Stimulated activated naive CD4-positive, alpha-beta T cell treated with Interleukin-2 at 50 U/mL for 16 hours (primary cell): Measurements from ENCODE around the gene TSPAN9.

Source experiments
- DNase-seq: peaks from one replicate; lab custom pipeline; 2025; lab: John Stamatoyannopoulos, UW

TSPAN9 gene

GRCh38 chr12:3101309-3102024, 24.3 kb downstream of the TSPAN9 start:
- no peak for DNase-seq

GRCh38 chr12:3102771-3103410, 25.7 kb downstream of the TSPAN9 start:
- no peak for DNase-seq

- DNase-seq: no peak
Measured at GRCh38 chr12:3103806-3104205, 26.6 kb downstream of the TSPAN9 start.

- DNase-seq: no peak
Measured at GRCh38 chr12:3105690-3106479, 28.7 kb downstream of the TSPAN9 start.

GRCh38 chr12:3106579-3106978, 29.4 kb downstream of the TSPAN9 start:
- no peak for DNase-seq

GRCh38 chr12:3107071-3107583, 29.9 kb downstream of the TSPAN9 start:
- DNase-seq: no peak

GRCh38 chr12:3107954-3108353, 30.8 kb downstream of the TSPAN9 start:
- DNase-seq: no peak

GRCh38 chr12:3110578-3110977, 33.4 kb downstream of the TSPAN9 start:
- no peak for DNase-seq

- no peak for DNase-seq
Measured at GRCh38 chr12:3113671-3114325, 36.6 kb downstream of the TSPAN9 start.

GRCh38 chr12:3114671-3115070, 37.5 kb downstream of the TSPAN9 start:
- DNase-seq: no peak

GRCh38 chr12:3115078-3115477, 37.9 kb downstream of the TSPAN9 start:
- DNase-seq: no peak

GRCh38 chr12:3116106-3116844, 39.1 kb downstream of the TSPAN9 start:
- no peak for DNase-seq

GRCh38 chr12:3117144-3117581, 40.0 kb downstream of the TSPAN9 start:
- no peak for DNase-seq

GRCh38 chr12:3117591-3118015, 40.4 kb downstream of the TSPAN9 start:
- DNase-seq: no peak

GRCh38 chr12:3119192-3119755, 42.1 kb downstream of the TSPAN9 start:
- DNase-seq: no peak

GRCh38 chr12:3119756-3120601, 42.8 kb downstream of the TSPAN9 start:
- DNase-seq: no peak

- DNase-seq: no peak
Measured at GRCh38 chr12:3120701-3121100, 43.5 kb downstream of the TSPAN9 start.

GRCh38 chr12:3122841-3123678, 45.9 kb downstream of the TSPAN9 start:
- no peak for DNase-seq

GRCh38 chr12:3123729-3124128, 46.5 kb downstream of the TSPAN9 start:
- DNase-seq: no peak
